DND-41 (cell line): ENCODE results near the gene CNTN5.

Experiments used
- ATAC-seq: fragments of 200-7000 bp; cut with Tn5 transposase; 3 replicates; pipeline ENCODE4 v1.9.1; 2021; ENCODE audit warnings: low read depth; ENCODE audit not compliant: insufficient read depth
- DNase-seq: peaks from one replicate; pipeline ENCODE4 v3.0.0-alpha.2; 2020
- H2AFZ ChIP-seq: 2 replicates; pipeline ENCODE4 v1.6.0; 2012; ENCODE audit warnings: low read depth, low read length
- H3K27ac ChIP-seq: 2 replicates; pipeline ENCODE4 v1.5.1; 2012; ENCODE audit warnings: low read length, inconsistent platforms
- H3K27me3 ChIP-seq: fragments of 200-600 bp; sonication (generic); 2 replicates; pipeline ENCODE4 v1.6.0; 2012; ENCODE audit warnings: low read length, mild to moderate bottlenecking, inconsistent platforms; ENCODE audit not compliant: insufficient read depth, poor library complexity
- H3K36me3 ChIP-seq: 2 replicates; pipeline ENCODE4 v1.5.1; 2012; ENCODE audit warnings: low read length, inconsistent platforms; ENCODE audit not compliant: insufficient read depth
- H3K4me1 ChIP-seq: 2 replicates; pipeline ENCODE4 v1.5.1; 2012; ENCODE audit warnings: mild to moderate bottlenecking, low read length; ENCODE audit not compliant: insufficient read depth
- H3K4me2 ChIP-seq: 2 replicates; pipeline ENCODE4 v1.6.0; 2012; ENCODE audit warnings: mild to moderate bottlenecking, moderate library complexity, low read length, inconsistent platforms; ENCODE audit not compliant: insufficient read depth
- H3K4me3 ChIP-seq, 2 experiments: fragments of 200-600 bp in 1 of 2; shearing (Covaris generic) in 1 of 2; 2 replicates each; pipeline ENCODE4 v1.5.1; 2012 to 2016; ENCODE audit warnings: inconsistent platforms in 2 of 2, low read length in 2 of 2, mild to moderate bottlenecking in 2 of 2, low read depth in 1 of 2, moderate library complexity in 1 of 2
- H3K79me2 ChIP-seq: 2 replicates; pipeline ENCODE4 v1.6.0; 2012; ENCODE audit warnings: low read length, inconsistent platforms; ENCODE audit not compliant: insufficient read depth
- H3K9ac ChIP-seq: 2 replicates; pipeline ENCODE4 v1.6.0; 2012; ENCODE audit warnings: low read depth, mild to moderate bottlenecking, inconsistent platforms, low read length, moderate library complexity
- H3K9me3 ChIP-seq: 2 replicates; pipeline ENCODE4 v1.5.1; 2012; ENCODE audit warnings: low read length, moderate library complexity, mild to moderate bottlenecking, inconsistent platforms; ENCODE audit not compliant: insufficient read depth, severe bottlenecking
- H4K20me1 ChIP-seq: 2 replicates; pipeline ENCODE4 v1.6.0; 2012; ENCODE audit warnings: low read length; ENCODE audit not compliant: insufficient read depth
- EZH2 ChIP-seq: IDR thresholded peaks from 3 replicates; pipeline ENCODE4 v1.6.1; 2012; ENCODE audit warnings: borderline replicate concordance, low read depth, mild to moderate bottlenecking, moderate library complexity, low read length, inconsistent platforms; ENCODE audit not compliant: severe bottlenecking
- TF ChIP-seq, protein P1 (sequence below): IDR thresholded peaks from 2 replicates; pipeline ENCODE4 v1.5.1; 2012; ENCODE audit warnings: borderline replicate concordance, low read length, moderate library complexity, mild to moderate bottlenecking; ENCODE audit not compliant: poor library complexity, severe bottlenecking; ENCODE audit errors: extremely low read depth

CNTN5 gene

DNA sequence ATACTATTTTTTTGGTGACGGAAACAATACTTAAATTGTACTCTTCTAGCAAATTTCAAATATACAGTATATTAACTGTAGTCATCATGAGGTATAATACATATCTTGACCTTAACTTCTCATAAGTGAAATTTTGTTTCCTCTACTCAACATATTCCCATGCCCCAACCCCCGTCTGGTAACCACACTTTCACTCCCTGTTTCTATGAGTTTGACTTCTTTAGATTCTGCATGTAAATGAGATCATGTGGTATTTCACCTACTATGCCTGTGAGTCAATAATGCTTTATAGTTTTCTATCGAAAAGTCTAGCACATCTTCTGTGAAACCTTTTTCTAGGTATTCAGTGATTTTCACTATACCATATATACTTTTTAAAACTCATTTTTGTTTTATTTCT is 663.2 kb downstream of the CNTN5 start:
- H3K9me3 ChIP-seq = no peaks in the 10 kb centered on the region
- no peak overlapping the region for H3K27ac ChIP-seq
- no peak overlapping the region for H3K4me2 ChIP-seq
- TF ChIP-seq, protein P1, sequence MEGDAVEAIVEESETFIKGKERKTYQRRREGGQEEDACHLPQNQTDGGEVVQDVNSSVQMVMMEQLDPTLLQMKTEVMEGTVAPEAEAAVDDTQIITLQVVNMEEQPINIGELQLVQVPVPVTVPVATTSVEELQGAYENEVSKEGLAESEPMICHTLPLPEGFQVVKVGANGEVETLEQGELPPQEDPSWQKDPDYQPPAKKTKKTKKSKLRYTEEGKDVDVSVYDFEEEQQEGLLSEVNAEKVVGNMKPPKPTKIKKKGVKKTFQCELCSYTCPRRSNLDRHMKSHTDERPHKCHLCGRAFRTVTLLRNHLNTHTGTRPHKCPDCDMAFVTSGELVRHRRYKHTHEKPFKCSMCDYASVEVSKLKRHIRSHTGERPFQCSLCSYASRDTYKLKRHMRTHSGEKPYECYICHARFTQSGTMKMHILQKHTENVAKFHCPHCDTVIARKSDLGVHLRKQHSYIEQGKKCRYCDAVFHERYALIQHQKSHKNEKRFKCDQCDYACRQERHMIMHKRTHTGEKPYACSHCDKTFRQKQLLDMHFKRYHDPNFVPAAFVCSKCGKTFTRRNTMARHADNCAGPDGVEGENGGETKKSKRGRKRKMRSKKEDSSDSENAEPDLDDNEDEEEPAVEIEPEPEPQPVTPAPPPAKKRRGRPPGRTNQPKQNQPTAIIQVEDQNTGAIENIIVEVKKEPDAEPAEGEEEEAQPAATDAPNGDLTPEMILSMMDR = no peak
- TF ChIP-seq EZH2 = no peak
- no peak overlapping the region for H2AFZ ChIP-seq
- H3K4me1 ChIP-seq = no peaks in the 10 kb centered on the region
- H3K27me3 ChIP-seq = no peaks in the 10 kb centered on the region
- no peak overlapping the region for H3K9ac ChIP-seq
- no peak for DNase-seq
- no peak overlapping the region for H3K4me3 ChIP-seq
- H4K20me1 ChIP-seq = no peaks in the 10 kb centered on the region
- H3K79me2 ChIP-seq = no peaks in the 10 kb centered on the region
- ATAC-seq = no peak
- H3K36me3 ChIP-seq = no peaks in the 10 kb centered on the region

DNA sequence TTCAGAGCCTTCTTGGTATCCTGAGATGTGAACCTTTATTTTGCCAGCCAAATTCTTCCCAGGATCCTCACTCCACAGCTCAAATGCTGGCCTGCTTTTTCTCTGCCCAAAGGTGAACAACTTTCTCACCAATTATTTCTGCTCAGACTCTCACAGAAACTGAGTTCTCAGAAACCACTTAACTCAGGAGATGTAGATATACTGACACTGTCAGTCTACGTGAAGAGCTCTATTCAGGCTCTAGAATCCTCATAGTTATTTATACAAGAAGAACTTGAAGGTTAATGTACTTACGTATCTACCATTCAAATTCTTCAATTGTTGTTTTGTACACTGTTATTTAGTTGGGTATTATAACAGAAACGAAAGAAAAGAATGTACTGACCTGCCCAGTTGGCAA is 666.1 kb downstream of the CNTN5 start:
- no peaks in the 10 kb centered on the region for H3K4me1 ChIP-seq
- no peak overlapping the region for H2AFZ ChIP-seq
- no peak overlapping the region for H3K4me2 ChIP-seq
- H3K9ac ChIP-seq = no peak overlapping the region
- H3K27ac ChIP-seq = no peak overlapping the region
- H3K27me3 ChIP-seq = no peaks in the 10 kb centered on the region
- no peak for DNase-seq
- no peak for TF ChIP-seq EZH2
- TF ChIP-seq, protein P1 = no peak
- H4K20me1 ChIP-seq = no peaks in the 10 kb centered on the region
- ATAC-seq = no peak
- H3K36me3 ChIP-seq = no peaks in the 10 kb centered on the region
- no peaks in the 10 kb centered on the region for H3K79me2 ChIP-seq
- no peak overlapping the region for H3K4me3 ChIP-seq
- no peaks in the 10 kb centered on the region for H3K9me3 ChIP-seq

DNA sequence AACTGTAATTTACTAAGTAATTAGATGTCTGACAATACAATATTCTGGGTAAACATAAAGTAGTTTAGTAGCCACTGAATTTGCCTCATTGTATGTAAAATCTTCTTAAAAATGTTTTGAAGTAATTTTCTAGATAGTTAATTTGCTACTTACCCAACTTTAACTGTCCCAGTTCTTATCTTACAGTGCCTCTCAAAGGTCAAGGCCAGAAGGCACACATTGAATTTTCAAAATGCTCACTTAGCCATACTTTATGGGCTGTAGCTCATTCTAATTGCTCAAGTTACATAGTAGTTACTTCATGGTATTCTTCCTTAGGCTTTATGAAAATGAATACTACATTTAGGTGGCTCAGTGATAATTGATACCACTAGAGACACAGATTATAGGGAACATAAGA is 666.6 kb downstream of the CNTN5 start:
- Histone ChIP-seq H3K9me3 (no peaks in the 10 kb centered on the region), H3K4me1 (no peaks in the 10 kb centered on the region), H3K4me2 (no peak overlapping the region), H3K4me3 (no peak overlapping the region), H3K36me3 (no peaks in the 10 kb centered on the region), H4K20me1 (no peaks in the 10 kb centered on the region), H3K27ac (no peak overlapping the region), H3K79me2 (no peaks in the 10 kb centered on the region), H3K27me3 (no peaks in the 10 kb centered on the region), H3K9ac (no peak overlapping the region), H2AFZ (no peak overlapping the region)
- TF ChIP-seq EZH2 = no peak
- TF ChIP-seq, protein P1 = no peak
- DNase-seq (no peak), ATAC-seq (no peak)

DNA sequence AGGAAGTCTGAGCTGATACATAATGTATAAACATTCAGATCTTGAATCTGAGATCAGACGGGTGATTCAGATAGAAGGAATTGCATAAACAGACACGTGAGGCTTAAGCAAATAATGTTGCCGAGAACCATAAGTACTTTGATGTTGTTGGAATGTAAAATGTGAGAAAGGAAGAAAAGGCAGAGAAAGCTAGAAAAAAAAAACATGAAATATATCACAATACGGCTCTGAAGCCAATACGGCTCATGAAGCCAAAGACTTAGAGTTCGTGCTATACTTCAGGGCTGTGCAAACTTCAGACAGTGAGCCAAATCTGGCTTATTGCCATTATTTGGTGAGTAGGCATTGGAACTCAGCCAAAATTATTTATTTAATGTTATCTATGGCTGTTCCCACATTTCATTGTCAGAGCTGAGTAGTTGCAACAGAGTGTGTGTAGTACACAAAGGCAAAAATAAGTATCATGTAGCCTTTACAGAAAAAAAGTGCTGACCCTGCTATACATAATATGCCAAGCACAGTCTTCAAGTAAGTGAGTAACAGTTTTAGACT is 673.3 kb downstream of the CNTN5 start:
- no peak overlapping the region for H2AFZ ChIP-seq
- no peak overlapping the region for H3K27ac ChIP-seq
- no peaks in the 10 kb centered on the region for H3K27me3 ChIP-seq
- ATAC-seq = no peak
- no peak overlapping the region for H3K4me3 ChIP-seq
- no peaks in the 10 kb centered on the region for H3K36me3 ChIP-seq
- H4K20me1 ChIP-seq = no peaks in the 10 kb centered on the region
- no peaks in the 10 kb centered on the region for H3K4me1 ChIP-seq
- H3K79me2 ChIP-seq = no peaks in the 10 kb centered on the region
- H3K9ac ChIP-seq = no peak overlapping the region
- TF ChIP-seq EZH2 = no peak
- TF ChIP-seq, protein P1 = no peak
- DNase-seq = no peak
- H3K4me2 ChIP-seq = no peak overlapping the region
- no peaks in the 10 kb centered on the region for H3K9me3 ChIP-seq
